Activated CD8-positive, alpha-beta memory T cell treated with anti-CD3 and anti-CD28 coated beads, Interleukin-2, amount 50 U/mL, for 24 hours (primary cell): Measurements from ENCODE around the gene UGT2B17.
"Not testable (repeated sequence)": the region's sequence is repeated elsewhere in the genome, so short reads cannot be mapped to it uniquely, and the experiment has no call there.

Experiments used
- DNase-seq: peaks from one replicate; pipeline ENCODE4 v3.0.0-alpha.2; 2020; ENCODE audit errors: extremely low read depth

Gene UGT2B17

DNA sequence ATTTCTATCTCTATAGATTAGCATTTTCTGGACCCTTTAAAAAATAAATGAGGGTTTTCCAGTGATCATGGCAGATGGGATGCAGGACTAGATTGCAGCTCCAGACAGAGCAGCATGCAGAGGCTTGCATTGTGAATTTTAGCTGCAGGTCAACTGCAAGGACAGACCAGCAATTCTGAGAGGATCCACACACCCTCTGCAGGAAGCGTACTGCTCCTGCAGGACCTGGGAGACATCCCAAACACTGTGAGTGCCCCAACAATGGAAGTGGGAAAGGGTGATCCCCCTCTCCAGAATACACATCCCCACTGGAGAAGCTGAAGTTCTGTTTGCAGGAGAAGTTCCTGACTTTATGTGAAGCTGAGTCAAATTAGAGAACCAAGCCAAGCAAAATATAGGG lies 7.1 kb downstream of the UGT2B17 start:
- DNase-seq = not testable (repeated sequence)

GRCh38 chr4:68568535-68568934 lies 7.6 kb downstream of the UGT2B17 start:
- DNase-seq = not testable (repeated sequence)

GRCh38 chr4:68566364-68566763 lies 9.8 kb downstream of the UGT2B17 start:
- DNase-seq = not testable (repeated sequence)

DNA sequence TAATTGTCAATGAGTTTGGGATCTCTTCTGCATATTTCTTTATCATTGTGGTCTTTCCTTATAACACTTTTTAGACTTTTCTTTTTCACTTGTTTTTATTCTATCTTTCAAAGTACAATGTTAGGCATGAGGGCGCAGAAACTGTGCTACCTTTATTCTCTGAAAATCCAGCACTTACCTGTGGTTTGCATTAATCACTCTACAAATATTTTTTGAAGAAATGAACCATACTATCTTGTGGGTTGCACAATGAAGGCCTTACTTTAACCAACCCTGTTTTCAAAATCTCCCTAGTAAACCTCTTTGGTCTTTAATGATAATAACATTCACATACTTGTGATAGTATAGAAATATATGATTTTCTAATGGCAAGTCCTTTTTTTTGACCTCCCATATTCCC lies 11.0 kb downstream of the UGT2B17 start:
- not testable (repeated sequence) for DNase-seq

DNA sequence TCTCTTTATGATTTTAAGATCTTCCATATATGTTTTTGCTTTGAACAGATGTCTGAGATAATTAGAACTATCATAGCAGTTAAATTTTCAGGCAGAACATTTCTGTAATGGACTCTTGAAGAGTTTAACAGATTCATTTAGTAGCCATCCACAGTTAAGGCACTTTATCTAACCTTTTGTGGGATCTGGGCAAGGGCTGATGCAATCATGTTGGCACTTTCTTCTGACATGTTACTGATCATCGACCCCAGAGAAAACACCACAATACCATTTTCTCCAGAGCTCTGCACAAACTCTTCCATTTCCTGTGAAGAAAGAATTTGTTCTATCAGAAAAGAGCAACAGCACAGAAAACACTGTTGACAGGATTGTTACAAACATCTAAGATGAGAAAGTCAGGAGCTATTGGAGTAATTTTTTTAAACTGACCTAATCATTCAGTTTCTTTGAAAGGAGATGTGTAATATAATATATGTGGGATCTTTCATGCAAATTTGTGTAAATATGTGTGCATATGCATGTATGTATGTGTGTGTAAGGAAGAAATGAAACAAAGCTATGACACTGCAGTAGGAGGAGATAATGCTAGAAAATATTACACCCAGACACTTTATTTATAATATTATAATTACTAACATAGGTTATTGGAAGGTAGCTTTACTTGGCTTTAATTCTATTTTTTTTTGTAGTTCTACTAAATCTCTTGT lies 15.6 kb downstream of the UGT2B17 start:
- not testable (repeated sequence) for DNase-seq

GRCh38 chr4:68553830-68554229 lies 22.3 kb downstream of the UGT2B17 start:
- not testable (repeated sequence) for DNase-seq

DNA sequence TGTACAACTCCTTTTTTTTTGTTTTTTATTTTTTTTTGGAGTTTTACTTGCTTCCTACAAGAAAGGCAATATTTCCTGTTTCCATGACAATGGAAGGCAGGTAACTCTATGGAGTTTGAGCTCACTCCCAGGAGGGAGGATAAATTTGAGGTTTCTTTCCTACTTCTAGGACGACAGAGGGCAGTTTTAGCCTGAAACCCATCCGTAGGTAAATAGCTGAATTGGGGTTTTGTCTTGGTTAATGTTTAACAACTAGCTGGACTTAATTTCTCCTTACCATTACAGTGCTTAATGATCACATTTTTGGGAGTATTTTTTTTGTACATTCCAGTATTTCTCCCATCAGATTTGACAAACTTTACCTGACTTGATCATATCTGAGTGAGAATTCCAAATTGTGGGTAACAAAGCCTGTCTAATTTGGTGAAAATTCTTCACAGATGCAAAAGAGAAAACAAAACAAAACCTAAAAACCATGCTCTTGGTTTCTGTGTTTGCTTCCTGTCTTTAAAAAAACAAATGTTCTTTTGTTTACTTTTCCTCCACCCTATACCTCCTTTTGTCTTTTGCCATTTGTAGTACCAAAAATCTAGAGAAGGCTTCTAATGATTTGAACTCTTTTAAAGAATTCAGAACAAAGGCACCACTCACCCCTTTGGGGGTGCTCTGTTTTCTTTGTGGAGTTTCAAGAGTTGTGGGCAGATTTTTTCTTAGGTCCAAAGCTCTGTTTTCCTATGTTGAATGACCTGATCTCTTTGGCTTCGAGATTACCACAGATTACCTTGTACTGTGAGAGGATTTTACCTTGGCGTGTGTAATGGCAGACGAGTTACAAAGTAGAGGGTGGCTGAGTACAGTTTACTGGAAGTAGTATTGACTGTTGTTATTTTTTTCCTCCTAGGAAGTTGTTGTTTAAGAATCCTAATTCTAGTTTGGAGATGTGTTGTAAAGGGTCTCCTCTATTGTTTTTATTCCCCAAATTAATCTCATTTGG lies 23.0 kb downstream of the UGT2B17 start:
- DNase-seq = not testable (repeated sequence)

DNA sequence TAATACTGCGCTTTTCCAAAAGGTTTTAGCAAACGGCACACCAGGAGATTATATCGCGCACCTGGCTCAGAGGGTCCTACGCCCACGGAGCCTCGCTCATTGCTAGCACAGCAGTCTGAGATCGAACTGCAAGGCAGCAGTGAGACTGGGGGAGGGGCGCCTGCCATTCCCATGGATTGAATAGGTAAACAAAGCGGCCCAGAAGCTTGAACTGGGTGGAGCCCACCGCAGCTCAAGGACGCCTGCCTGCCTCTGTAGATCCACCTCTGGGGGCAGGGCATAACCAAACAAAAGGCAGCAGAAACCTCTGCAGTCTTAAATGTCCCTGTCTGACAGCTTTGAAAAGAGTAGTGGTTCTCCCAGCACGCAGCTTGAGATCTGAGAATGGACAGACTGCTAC lies 33.4 kb downstream of the UGT2B17 start:
- not testable (repeated sequence) for DNase-seq

- no peak for DNase-seq
Measured at GRCh38 chr4:68536375-68536774, 39.7 kb downstream of the UGT2B17 start.

- no peak for DNase-seq
Measured at GRCh38 chr4:68535974-68536373, 40.1 kb downstream of the UGT2B17 start.

DNA sequence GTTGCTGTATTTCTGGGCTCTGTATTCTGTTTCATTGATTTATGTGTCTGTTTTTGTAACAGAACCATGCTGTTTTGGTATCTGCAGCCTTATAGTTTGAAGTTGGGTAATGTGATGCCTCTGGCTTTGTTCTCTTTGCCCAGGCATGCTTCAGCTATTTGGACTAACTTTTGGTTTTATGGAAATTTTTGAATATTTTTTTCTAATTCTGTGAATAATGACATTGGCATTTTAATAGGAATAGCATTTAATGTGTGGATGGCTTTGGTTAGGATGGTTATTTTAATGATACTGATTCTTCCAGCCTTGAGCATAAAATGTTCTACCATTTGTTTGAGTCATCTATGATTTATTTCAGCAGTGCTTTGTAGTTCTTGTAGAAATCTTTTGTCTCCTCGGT lies 53.9 kb downstream of the UGT2B17 start:
- DNase-seq = not testable (repeated sequence)

GRCh38 chr4:68520985-68521384 lies 55.1 kb downstream of the UGT2B17 start:
- DNase-seq = no peak

GRCh38 chr4:68518889-68519288 lies 57.2 kb downstream of the UGT2B17 start:
- DNase-seq = no peak

DNA sequence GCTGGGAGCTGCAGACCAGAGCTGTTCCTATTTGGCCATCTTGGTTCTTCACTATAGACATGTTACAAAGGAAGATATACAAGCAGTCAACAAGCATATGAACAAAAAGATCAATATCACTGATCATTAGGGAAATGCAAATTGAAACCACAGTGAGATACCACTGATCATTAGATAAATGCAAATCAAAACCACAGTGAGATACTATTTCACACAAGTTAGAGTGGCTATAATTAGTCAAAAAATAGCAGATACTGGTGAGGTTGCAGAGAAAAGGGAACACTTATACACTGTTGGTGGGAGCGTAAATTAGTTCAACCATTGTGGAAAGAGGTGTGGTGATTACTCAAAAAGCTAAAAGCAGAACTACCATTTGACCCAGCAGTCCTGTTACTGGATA lies 70.7 kb downstream of the UGT2B17 start:
- not testable (repeated sequence) for DNase-seq

- not testable (repeated sequence) for DNase-seq
Measured at GRCh38 chr4:68504836-68505235, 71.3 kb downstream of the UGT2B17 start.

DNA sequence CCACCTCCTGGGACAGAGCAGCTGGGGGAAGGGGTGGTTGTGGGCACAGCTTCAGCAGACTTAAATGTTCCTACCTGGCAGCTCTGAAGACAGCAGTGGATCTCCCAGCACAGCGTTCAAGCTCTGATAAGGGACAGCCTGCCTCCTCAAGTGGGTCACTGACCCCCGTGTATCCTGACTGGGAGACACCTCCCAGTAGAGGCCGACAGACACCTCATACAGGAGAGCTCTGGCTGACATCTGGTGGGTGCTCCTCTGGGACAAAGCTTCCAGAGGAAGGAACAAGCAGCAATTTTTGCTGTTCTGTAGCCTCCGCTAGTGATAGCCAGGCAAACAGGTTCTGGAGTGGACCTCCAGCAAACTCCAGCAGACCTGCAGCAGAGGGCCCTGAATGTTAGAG lies 72.7 kb downstream of the UGT2B17 start:
- DNase-seq = not testable (repeated sequence)

GRCh38 chr4:68499021-68499420 lies 77.1 kb downstream of the UGT2B17 start:
- no peak for DNase-seq

GRCh38 chr4:68498413-68499007 lies 77.6 kb downstream of the UGT2B17 start:
- DNase-seq = peak; percentile 13

DNA sequence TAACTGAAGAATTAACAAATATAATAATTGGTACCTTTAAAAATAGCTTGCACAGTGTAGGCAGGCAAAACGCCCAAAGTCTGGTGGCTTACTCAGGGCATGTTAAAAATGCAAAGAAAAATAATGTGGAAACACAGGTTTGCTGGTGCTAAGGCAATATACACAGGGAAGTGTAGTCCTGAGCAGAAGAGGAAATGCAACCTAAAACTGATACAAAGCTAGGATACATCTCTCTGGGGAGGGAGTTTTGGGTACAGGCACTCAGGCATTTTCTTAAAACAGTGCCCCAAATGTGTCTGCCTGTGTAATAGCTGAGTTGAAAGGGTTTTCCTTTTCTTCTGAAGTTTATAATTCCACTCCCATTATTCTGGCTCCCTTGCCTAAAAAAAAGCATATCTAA lies 81.4 kb downstream of the UGT2B17 start:
- no peak for DNase-seq

DNA sequence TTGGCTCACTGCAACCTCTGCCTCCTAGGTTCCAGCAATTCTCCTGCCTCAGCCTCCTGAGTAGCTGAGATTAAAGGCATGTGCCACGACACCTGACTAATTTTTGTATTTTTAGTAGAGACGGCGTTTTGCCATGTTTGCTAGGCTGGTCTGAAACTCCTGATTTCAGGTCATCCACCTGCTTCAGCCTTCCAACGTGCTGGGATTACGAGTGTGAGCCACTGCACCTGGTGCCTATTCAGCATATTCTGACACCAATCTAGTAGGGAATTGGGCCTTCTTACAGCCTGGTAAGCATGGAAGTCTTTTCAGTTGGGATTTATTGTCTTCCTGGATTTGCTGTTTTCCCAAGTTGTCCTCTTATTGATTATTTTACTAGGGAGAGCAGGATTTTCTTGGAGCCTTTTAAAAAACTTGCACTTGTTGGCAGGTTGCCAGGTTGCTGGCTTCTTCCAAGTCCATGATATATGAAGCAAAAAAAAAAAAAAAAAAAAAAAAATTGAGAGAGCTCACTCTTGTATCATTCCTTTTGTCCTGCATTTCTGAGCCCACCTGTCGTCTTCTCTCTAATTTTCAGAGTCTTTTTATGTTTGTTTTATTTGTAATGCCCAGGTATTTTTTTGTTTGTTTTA lies 85.2 kb downstream of the UGT2B17 start:
- DNase-seq = no peak

- DNase-seq = no peak
Measured at GRCh38 chr4:68489338-68489737, 86.8 kb downstream of the UGT2B17 start.
